Spleen (tissue), 11 donors: ENCODE data around the gene PAX7. TPM values are rescaled to one million over a fixed set of nuclear protein-coding genes. Genes with fewer than 3 reads are reported as not detected.

Experiments used
- DNase-seq: peaks from one replicate; pipeline ENCODE4 v3.0.0-alpha.2; 2020
- H3K27ac ChIP-seq, 8 donors: fragments of 200-600 bp; sonication (generic) in 7 of 8; 1 replicate in 4 of 8; 2 replicates in 4 of 8; pipeline versions ENCODE4 v1.5.0 to v1.8.0; 2016 to 2021; ENCODE audit warnings: inconsistent platforms in 4 of 8, mild to moderate bottlenecking in 4 of 8, moderate library complexity in 1 of 8
- H3K27me3 ChIP-seq, 7 donors: fragments of 200-600 bp; sonication (generic) in 6 of 7; replicated peaks in 1 of 7; 1 replicate in 4 of 7; 2 replicates in 3 of 7; pipeline versions ENCODE4 v1.5.0 to v1.8.0; 2016 to 2021; ENCODE audit warnings: inconsistent platforms in 3 of 7, mild to moderate bottlenecking in 1 of 7
- H3K36me3 ChIP-seq, 6 donors: fragments of 200-600 bp; sonication (generic) in 5 of 6; 1 replicate in 4 of 6; 2 replicates in 2 of 6; pipeline versions ENCODE4 v1.5.0 to v1.8.0; 2016 to 2021; ENCODE audit warnings: inconsistent platforms in 2 of 6
- H3K4me1 ChIP-seq, 6 donors: fragments of 200-600 bp; sonication (generic) in 5 of 6; 1 replicate in 3 of 6; 2 replicates in 3 of 6; pipeline versions ENCODE4 v1.5.0 to v1.8.0; 2016 to 2021; ENCODE audit warnings: inconsistent platforms in 3 of 6
- H3K4me3 ChIP-seq, 8 donors: fragments of 200-600 bp; sonication (generic) in 7 of 8; 1 replicate in 4 of 8; 2 replicates in 4 of 8; pipeline versions ENCODE4 v1.5.0 to v1.8.0; 2016 to 2021; ENCODE audit warnings: inconsistent platforms in 4 of 8, mild to moderate bottlenecking in 4 of 8, moderate library complexity in 2 of 8
- H3K9me3 ChIP-seq, 8 donors: fragments of 200-600 bp; sonication (generic) in 7 of 8; 1 replicate in 4 of 8; 2 replicates in 4 of 8; pipeline versions ENCODE4 v1.5.0 to v1.8.0; 2016 to 2021; ENCODE audit warnings: inconsistent platforms in 4 of 8
- CTCF ChIP-seq, 11 experiments: fragments of 200-600 bp in 7 of 11; fragments of 450-650 bp in 4 of 11; sonication (generic) in 4 of 11; IDR thresholded peaks in 8 of 11; conservative IDR thresholded peaks in 3 of 11; 1 replicate in 7 of 11; 2 replicates in 4 of 11; pipeline versions ENCODE4 v1.4.0 to v1.8.0; 2016 to 2021; ENCODE audit warnings: antibody characterized with exemption in 11 of 11, inconsistent platforms in 4 of 11, mild to moderate bottlenecking in 1 of 11
- POLR2A ChIP-seq, 3 donors: fragments of 450-650 bp; IDR thresholded peaks; one replicate each; pipeline ENCODE4 v1.5.1; 2017; ENCODE audit warnings: antibody characterized with exemption in 3 of 3, mild to moderate bottlenecking in 1 of 3
- POLR2AphosphoS5 ChIP-seq, 3 donors: sonication (generic); formaldehyde crosslinking; IDR thresholded peaks; one replicate each; pipeline ENCODE4 v1.5.1; 2017; ENCODE audit warnings: antibody characterized with exemption in 3 of 3
- WGBS, 5 donors: extraction: QIAGEN DNeasy Blood & Tissue Kit in 3 of 5; methylation state at CpG; one replicate each; pipeline versions ENCODE4 v1.1.5 to v1.1.7; 2013 to 2018; 5-methylcytosine and 5-hydroxymethylcytosine counted together
- intact Hi-C: fragments of 100-400 bp; cut with DNase I; formaldehyde crosslinking; loops from one replicate; pipeline ENCODE4 v1.15.0; 2023; ENCODE audit warnings: low total_unique reads
- polyA plus RNA-seq, 3 donors: library from polyadenylated mRNA; stranded (reverse); fragments of 200-250 nt; gene quantifications; one replicate each; pipeline ENCODE4 v1.2.1, GENCODE V29; 2013
- total RNA-seq, 7 donors: library from RNA; depleted of rRNA in 3 of 7; stranded (reverse); fragments of >200 nt in 3 of 7; fragmentation: NEBNext Ultra II Directional in 4 of 7; extraction: Animal tissue kit (Norgen Biotek cat#: 25700) in 4 of 7; gene quantifications; one replicate each; pipeline versions ENCODE4 v1.1.0 to v1.2.1, GENCODE V29; 2016 to 2021
- donor health status: healthy with polysubstance abuse.
- donor health status: DM: no; HTN: no; CAD: no; lungs with moderate emphysema.
- donor health status: DM: no; HTN: no; CAD: no.
- donor health status: Bipolar disorder and iron deficiency.
- donor health status: healthy.
- donor health status: DM: no; HTN: no; CAD: no.
- donor health status: DM: yes; HTN: yes; CAD: no.

PAX7 gene
- total and polyA plus RNA-seq, 10 donors: not detected

- TF ChIP-seq CTCF (IDR thresholded peaks at IDR 0.05 in 8 of 11, conservative IDR thresholded peaks at IDR 0.05 in 3 of 11) (no peak), POLR2AphosphoS5 (IDR thresholded peaks at IDR 0.05) (no peak), POLR2A (IDR thresholded peaks at IDR 0.05) (no peak)
- Histone ChIP-seq H3K27ac (no peak overlapping the region), H3K9me3 (no peaks in the 10 kb centered on the region), H3K27me3 (peaks cover 0 to 93% (median 0%) of the 10 kb centered on the region in 7 donors), H3K4me3 (no peak overlapping the region), H3K4me1 (no peaks in the 10 kb centered on the region), H3K36me3 (no peaks in the 10 kb centered on the region)
- intact Hi-C loops: no loop called here
- DNase-seq: no peak
- WGBS, 5 donors: 42 to 73% (median 53%) methylated on average over 2 of the region's 2 CpGs
These were observed 37.4 kb downstream of the PAX7 start for GRCh38 chr1:18668046-18668445.

- H3K36me3 ChIP-seq: no peaks in the 10 kb centered on the region
- H3K27me3 ChIP-seq: peaks cover 0 to 92% (median 0%) of the 10 kb centered on the region in 7 donors
- no peaks in the 10 kb centered on the region for H3K4me1 ChIP-seq
- DNase-seq: no peak
- no peak overlapping the region for H3K4me3 ChIP-seq
- TF ChIP-seq POLR2A (IDR thresholded peaks at IDR 0.05) (no peak), POLR2AphosphoS5 (IDR thresholded peaks at IDR 0.05) (no peak), CTCF (IDR thresholded peaks at IDR 0.05 in 8 of 11, conservative IDR thresholded peaks at IDR 0.05 in 3 of 11) (no peak)
- H3K27ac ChIP-seq: no peak overlapping the region
- intact Hi-C loops: no loop called here
- no peaks in the 10 kb centered on the region for H3K9me3 ChIP-seq
- 46 to 83% (median 57%) methylated on average over 4 of the region's 4 CpGs for WGBS, 5 donors
These were observed 38.2 kb downstream of the PAX7 start for GRCh38 chr1:18668750-18669404.

- no peak for DNase-seq
- Histone ChIP-seq H3K9me3 (no peaks in the 10 kb centered on the region), H3K4me1 (no peaks in the 10 kb centered on the region), H3K4me3 (no peak overlapping the region), H3K27ac (no peak overlapping the region), H3K27me3 (peaks cover 0 to 92% (median under 1%) of the 10 kb centered on the region in 7 donors), H3K36me3 (no peaks in the 10 kb centered on the region)
- intact Hi-C loops: no loop called here
- 81 to 89% (median 82%) methylated on average over 6 to 13 of the region's 13 CpGs for WGBS, 5 donors
- TF ChIP-seq CTCF (IDR thresholded peaks at IDR 0.05 in 8 of 11, conservative IDR thresholded peaks at IDR 0.05 in 3 of 11) (no peak), POLR2A (IDR thresholded peaks at IDR 0.05) (no peak), POLR2AphosphoS5 (IDR thresholded peaks at IDR 0.05) (no peak)
These were observed 39.6 kb downstream of the PAX7 start for GRCh38 chr1:18670121-18670867.

GRCh38 chr1:18670868-18671225 is 40.2 kb downstream of the PAX7 start:
- TF ChIP-seq POLR2A (IDR thresholded peaks at IDR 0.05): no peak
- TF ChIP-seq CTCF (IDR thresholded peaks at IDR 0.05 in 8 of 11, conservative IDR thresholded peaks at IDR 0.05 in 3 of 11): no peak
- TF ChIP-seq POLR2AphosphoS5 (IDR thresholded peaks at IDR 0.05): no peak
- Histone ChIP-seq H3K27ac (no peak overlapping the region), H3K4me3 (no peak overlapping the region), H3K9me3 (no peaks in the 10 kb centered on the region), H3K4me1 (no peaks in the 10 kb centered on the region), H3K36me3 (no peaks in the 10 kb centered on the region), H3K27me3 (peaks cover 0 to 93% (median 6%) of the 10 kb centered on the region in 7 donors)
- intact Hi-C loops: no loop called here
- WGBS, 5 donors: 79 to 84% (median 81%) methylated on average over 5 of the region's 5 CpGs
- no peak for DNase-seq
